ENCODE data around the gene KCNC3. TPM values are rescaled to one million over a fixed set of nuclear protein-coding genes. Genes with fewer than 3 reads are reported as not detected.

Gene KCNC3
- total and polyA plus RNA-seq, 2 experiments from 2014 or later: 0.40 to 1.6 TPM

GRCh38 chr19:50323782-50324133 is 5.4 kb downstream of the KCNC3 start:
- H3K4me1 ChIP-seq (ENCODE audit: insufficient read depth): peaks cover 4% of the 10 kb centered on the region
- H4K20me1 ChIP-seq (ENCODE audit: insufficient read depth, poor library complexity, severe bottlenecking): peaks cover 3% of the 10 kb centered on the region
- DNase-seq (ENCODE audit: low spot score): no peak
- no peaks in the 10 kb centered on the region for H3K79me2 ChIP-seq
- H3K9me3 ChIP-seq (ENCODE audit: low read depth): no peaks in the 10 kb centered on the region
- H3K4me2 ChIP-seq: no peak overlapping the region
- no peak overlapping the region for H3K4me3 ChIP-seq
- H3K36me3 ChIP-seq (replicated peaks; ENCODE audit: insufficient read depth, low read depth): no peaks in the 10 kb centered on the region
- WGBS (ENCODE audit: low lambda C conversion rate, missing lambda C conversion rate): 95% methylated on average over 12 of the region's 12 CpGs
- peaks cover 23% of the 10 kb centered on the region for H3K27me3 ChIP-seq
- no peak overlapping the region for H2AFZ ChIP-seq
- TF ChIP-seq EZH2 (IDR thresholded peaks at IDR 0.05; ENCODE audit: borderline replicate concordance): no peak
- TF ChIP-seq EZH2phosphoT487 (IDR thresholded peaks at IDR 0.05; ENCODE audit: low read depth, severe bottlenecking, unreplicated experiment): no peak
- TF ChIP-seq CTCF (IDR thresholded peaks at IDR 0.05; ENCODE audit: poor library complexity): no peak
- no peak overlapping the region for H3K27ac ChIP-seq
- H3K9me2 ChIP-seq (replicated peaks; ENCODE audit: insufficient read depth): no peaks in the 10 kb centered on the region

DNA sequence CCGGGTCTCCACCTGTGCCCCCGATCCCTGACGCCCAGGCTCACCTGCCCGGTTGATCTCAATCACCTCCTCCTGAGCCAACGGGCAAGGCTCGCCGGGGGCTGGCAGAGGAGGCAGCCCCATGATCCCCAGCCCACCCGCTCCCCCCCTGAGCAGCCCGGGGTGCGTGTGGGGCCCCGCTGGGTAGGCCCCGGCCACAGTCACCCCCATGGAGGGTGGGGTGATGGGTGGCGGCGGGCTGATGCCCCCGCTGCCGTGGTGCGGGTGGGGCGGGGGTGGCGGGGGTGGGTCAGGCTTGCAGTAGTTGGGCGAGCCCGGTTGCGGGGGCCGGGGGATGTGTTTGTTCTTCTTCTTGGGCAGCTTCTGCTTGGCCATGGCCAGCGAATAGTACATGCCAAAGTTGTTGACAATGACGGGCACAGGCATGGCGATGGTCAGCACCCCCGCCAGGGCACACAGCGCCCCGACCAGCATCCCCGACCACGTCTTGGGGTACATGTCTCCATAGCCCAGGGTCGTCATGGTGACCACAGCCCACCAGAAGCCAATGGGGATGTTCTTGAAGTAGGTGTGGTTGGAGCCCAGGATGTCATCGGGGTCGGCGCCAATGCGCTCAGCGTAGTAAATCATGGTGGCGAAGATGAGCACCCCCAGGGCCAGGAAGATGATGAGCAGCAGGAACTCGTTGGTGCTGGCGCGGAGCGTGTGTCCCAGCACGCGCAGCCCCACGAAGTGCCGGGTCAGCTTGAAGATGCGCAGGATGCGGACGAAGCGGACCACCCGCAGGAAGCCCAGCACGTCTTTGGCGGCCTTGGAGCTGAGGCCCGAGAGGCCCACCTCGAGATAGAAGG is 6.0 kb downstream of the KCNC3 start:
- Histone ChIP-seq H3K36me3 (replicated peaks; ENCODE audit: insufficient read depth, low read depth) (no peaks in the 10 kb centered on the region), H2AFZ (no peak overlapping the region), H3K4me3 (no peak overlapping the region), H3K4me2 (no peak overlapping the region), H4K20me1 (ENCODE audit: insufficient read depth, poor library complexity, severe bottlenecking) (peaks cover 3% of the 10 kb centered on the region), H3K27ac (no peak overlapping the region), H3K79me2 (no peaks in the 10 kb centered on the region), H3K4me1 (ENCODE audit: insufficient read depth) (peaks cover 4% of the 10 kb centered on the region), H3K27me3 (peaks cover 23% of the 10 kb centered on the region), H3K9me3 (ENCODE audit: low read depth) (no peaks in the 10 kb centered on the region), H3K9me2 (replicated peaks; ENCODE audit: insufficient read depth) (no peaks in the 10 kb centered on the region)
- TF ChIP-seq CTCF (IDR thresholded peaks at IDR 0.05; ENCODE audit: poor library complexity) (no peak), EZH2 (IDR thresholded peaks at IDR 0.05; ENCODE audit: borderline replicate concordance) (no peak), EZH2phosphoT487 (IDR thresholded peaks at IDR 0.05; ENCODE audit: low read depth, severe bottlenecking, unreplicated experiment) (no peak)
- WGBS (ENCODE audit: low lambda C conversion rate, missing lambda C conversion rate): 96% methylated on average over 35 of the region's 55 CpGs
- no peak for DNase-seq (ENCODE audit: low spot score)

- H3K36me3 ChIP-seq (replicated peaks; ENCODE audit: insufficient read depth, low read depth): no peaks in the 10 kb centered on the region
- H3K27me3 ChIP-seq: peaks cover 22% of the 10 kb centered on the region
Measured at GRCh38 chr19:50322234-50322633, 6.9 kb downstream of the KCNC3 start.

More at GRCh38 chr19:50322234-50322633, 6.9 kb downstream of the KCNC3 start:
- no peak for TF ChIP-seq EZH2 (IDR thresholded peaks at IDR 0.05; ENCODE audit: borderline replicate concordance)
- no peak for TF ChIP-seq EZH2phosphoT487 (IDR thresholded peaks at IDR 0.05; ENCODE audit: low read depth, severe bottlenecking, unreplicated experiment)
- TF ChIP-seq CTCF (IDR thresholded peaks at IDR 0.05; ENCODE audit: poor library complexity): no peak
- Histone ChIP-seq H3K4me1 (ENCODE audit: insufficient read depth) (peaks cover 4% of the 10 kb centered on the region), H3K9me3 (ENCODE audit: low read depth) (no peaks in the 10 kb centered on the region), H3K4me2 (no peak overlapping the region), H3K27ac (no peak overlapping the region), H3K4me3 (no peak overlapping the region), H4K20me1 (ENCODE audit: insufficient read depth, poor library complexity, severe bottlenecking) (peaks cover 3% of the 10 kb centered on the region), H3K79me2 (no peaks in the 10 kb centered on the region), H2AFZ (no peak overlapping the region), H3K9me2 (replicated peaks; ENCODE audit: insufficient read depth) (no peaks in the 10 kb centered on the region)
- DNase-seq (ENCODE audit: low spot score): no peak
- 86% methylated on average over 12 of the region's 12 CpGs for WGBS (ENCODE audit: low lambda C conversion rate, missing lambda C conversion rate)
